CD4-positive, alpha-beta T cell treated with Interferon alpha-2 for 1 hour (primary cell): ENCODE data around the gene ARHGAP29.
"Not testable (repeated sequence)": the region's sequence is repeated elsewhere in the genome, so short reads cannot be mapped to it uniquely, and the experiment has no call there.

ENCODE experiments used
- DNase-seq, 2 donors: peaks; one replicate each; pipeline ENCODE4 v3.0.0-alpha.2; 2020 to 2022

Gene ARHGAP29

DNA sequence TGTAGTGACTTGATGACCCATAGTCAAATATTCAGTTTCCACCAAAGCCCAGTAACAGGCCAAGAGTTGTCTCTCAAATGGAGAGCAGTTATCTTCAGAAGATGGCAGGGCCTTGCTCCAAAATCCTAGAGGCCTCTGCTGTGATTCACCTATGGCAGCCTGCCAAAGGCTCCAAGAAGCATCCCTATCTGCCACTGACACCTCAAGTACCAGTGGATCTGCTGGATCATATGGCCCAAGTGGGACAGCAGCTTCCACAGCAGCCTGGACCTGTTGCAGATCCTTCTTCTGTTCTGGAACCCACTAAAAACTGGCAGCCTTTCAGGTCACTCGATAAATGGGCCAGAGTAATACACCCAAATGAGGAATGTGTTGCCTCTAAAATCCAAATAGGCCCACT is 73.3 kb downstream of the ARHGAP29 start:
- not testable (repeated sequence) for DNase-seq

DNA sequence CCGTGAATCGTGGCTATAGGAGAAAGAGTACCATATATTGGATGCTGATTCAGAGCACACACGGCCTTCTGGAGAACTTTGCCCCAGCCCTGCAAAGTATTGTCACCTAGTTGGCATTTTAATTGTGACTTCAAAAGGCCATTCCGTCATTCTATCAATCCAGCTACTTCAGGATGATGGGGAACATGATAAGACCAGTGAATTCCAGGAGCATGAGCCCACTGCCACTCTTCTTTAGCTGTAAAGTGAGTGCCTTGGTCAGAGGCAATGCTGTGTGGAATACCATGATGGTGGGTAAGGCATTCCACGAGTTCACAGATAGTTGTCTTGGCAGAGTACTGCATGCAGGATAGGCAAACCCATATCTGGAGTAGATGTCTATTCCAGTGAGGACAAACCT is 74.1 kb downstream of the ARHGAP29 start:
- not testable (repeated sequence) for DNase-seq

DNA sequence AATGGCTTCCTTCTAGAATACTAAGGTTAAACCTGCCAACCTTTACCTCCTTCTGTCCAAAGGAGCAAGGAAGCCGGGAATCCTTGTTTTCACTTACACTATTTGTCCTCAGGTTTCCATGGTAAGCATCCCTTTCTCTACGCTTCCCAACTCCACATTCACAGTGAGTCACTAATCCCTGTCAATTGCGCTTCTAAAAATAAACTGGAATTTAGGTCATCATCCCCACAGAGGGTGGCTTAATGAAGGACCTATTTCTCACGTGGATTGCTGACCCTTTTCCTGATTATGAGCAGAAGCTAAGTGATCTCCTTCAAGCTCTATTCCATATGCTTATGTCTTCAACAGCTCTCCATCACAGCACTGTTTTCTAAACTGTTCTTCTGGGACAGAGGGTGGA is 76.6 kb downstream of the ARHGAP29 start:
- no peak for DNase-seq

DNA sequence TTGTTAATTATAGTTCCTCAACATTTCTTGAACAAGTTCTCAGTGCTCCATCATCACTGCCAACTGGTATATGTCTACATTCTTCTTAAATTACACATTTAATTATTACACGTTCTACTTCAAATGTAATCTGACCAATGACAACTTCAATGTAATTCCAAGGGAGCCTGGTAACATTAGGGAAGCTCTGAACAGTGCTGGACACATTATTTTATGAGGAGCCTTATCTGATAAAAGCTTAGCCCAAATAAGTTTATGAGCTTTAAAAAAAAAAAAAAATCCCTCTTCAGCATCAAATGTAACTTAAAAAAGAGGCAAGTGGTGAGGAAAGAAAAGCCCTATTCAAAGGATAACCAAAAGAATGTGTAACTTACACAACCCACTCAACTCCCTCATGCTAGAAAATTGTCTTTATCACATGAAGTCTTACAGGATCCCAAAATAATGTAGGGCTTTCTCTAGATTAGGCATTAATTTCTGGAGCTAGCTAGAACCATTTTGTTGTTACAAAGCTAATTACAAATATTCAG is 81.2 kb downstream of the ARHGAP29 start:
- no peak for DNase-seq

DNA sequence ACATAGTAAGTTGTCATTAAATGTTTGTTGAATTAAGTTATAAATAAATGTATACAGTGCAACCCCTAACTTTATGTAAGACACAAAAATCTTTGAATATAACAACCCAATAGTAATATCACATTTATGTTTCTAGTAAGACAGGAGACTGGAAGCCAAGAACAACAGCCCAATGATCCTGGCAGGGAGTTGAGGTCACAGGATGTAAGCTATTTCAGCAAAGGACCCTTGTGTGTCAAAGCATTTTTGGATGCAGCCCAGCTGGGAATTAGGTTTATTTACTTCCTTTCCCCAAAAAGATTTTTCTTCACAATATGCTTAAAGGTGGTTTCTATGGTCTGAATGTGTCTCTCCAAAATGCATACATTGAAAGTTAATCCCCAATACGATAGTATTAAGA is 82.4 kb downstream of the ARHGAP29 start:
- no peak for DNase-seq

DNA sequence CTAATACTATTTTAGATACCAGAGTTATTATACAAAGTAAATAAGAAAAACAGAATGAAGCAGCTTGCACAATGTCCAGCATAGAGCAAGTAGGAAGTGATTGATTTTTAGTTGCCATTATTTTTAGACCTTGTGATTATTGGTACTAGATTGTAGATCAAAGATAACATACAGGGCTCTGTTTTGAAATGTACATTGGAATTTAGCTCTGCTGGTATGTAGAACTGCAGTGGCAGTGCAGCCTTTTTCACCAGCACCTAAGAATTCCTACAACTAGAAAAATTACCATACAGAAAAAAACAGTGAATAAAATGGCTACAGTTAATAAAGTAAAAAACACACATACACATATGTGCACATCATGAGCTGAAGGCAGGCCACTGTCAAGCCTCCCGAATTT is 84.3 kb downstream of the ARHGAP29 start:
- no peak for DNase-seq

DNA sequence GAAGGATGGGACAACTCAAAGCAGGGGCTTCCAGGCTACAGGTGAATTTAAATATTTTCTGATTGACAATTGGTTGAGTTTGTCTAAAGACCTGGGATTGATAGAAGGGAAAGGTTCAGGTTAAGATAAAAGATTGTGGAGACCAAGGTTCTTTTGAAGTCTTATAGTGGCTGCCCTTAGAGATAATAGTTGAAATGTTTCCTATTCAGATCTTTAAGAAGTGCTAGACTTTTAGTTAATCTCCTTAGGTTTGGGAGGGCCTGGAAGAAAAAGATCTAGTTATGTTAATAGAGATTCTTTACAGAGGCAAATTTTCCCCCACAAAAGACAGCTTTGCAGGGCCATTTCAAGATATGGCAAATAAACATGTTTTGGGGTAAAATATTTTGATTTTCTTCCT is 88.2 kb downstream of the ARHGAP29 start:
- not testable (repeated sequence) for DNase-seq

DNA sequence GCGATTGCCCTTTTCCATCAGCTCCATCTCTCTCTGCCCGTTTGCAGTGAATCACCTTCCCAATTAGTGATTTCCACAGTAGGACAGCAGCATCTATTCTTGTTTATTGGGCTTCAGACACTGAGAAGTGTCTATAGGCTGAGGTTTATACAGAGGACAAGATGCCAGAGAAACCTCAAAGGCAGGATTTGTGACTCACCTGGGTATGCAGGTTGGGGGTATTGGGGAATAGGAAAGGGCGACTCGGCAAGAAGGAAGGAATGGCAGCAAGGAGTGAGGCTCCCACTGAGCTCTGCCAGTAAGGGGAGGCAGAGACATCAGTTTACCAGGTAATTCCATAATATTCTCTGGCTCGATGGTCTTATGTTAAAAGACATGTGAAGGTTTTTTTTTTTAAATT is 91.1 kb downstream of the ARHGAP29 start:
- no peak for DNase-seq

DNA sequence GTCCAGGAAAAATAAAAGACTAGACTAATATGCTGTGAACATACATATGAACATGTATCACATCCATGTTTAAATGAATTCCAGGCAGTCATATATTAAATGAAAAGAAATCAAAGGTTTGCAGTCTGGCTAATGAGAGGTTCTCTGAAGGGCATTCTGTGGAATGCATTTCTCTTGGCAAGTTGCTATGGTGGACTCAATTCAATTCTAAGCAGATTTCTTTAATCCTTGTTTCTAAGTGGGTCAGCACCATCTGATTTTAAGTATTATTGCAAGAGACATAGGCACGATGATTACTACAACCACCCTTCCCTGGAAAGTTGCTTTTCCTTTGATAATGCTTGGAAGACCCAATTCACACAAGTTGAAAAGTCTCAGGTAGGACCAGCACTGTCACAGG is 92.5 kb downstream of the ARHGAP29 start:
- no peak for DNase-seq

DNA sequence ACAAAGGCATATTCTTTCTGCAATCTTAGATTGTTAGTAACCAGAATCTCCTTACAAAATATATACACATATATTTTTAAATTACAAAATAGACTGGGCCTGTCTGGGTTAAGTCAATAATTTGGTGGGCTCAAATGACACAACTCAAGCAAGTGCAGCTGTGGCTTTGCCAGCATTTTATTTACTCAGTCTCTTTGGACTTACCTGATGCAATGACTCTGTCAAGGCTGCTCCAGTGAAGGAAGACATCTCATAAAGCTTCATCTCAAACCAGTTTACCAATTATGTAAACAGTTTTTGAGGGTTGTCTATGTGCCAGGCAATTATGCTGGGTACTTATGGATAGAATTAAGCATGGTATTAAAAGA is 93.6 kb downstream of the ARHGAP29 start:
- DNase-seq = no peak

DNA sequence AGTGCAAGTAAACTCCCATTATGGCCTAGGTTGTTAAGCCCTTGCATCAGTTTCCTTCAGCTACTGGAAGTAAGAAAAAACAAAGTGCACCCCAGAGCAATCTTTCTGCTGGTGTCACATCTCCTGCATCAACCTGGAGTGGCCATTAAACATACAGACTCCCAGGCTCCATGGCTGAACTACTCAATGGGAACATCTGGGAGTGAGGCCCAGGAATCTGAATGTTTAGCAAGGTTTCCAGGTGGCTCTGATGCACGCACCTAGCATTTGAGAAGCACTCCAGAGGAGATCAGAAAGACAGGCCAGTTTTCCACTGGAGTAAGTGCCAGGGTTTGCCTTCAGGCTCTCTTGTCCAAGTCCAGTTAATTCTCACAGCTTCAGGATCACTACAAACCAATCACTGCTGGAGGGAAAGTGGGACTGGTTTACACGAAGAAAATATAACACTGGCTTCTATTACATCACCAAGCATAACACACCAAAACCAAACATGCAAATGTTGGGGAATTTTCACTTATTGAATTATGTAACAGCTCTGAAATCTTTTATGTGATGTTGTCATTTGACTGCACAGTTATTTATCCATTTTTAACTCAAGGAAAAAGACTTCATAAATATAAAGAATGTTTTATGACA is 94.1 kb downstream of the ARHGAP29 start:
- DNase-seq = no peak

DNA sequence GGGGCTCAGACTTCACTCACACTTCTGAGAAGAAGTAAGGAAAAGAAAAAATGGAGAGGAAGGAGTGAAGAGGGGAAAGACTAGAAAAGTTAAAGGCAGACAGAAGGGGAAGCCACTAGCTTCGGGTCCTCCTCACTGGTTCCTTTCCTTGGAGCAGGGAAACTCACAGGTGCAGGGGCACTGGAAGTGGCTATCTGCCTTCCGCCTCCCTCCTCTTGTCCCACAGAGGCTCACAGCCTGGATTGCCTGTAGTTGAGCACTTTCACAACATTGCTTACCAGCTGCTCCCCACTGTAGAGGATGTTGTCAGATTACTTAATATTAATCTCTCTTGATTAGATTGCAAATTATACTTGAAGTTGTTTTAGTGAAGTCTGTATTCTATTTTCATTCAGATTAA is 94.8 kb downstream of the ARHGAP29 start:
- DNase-seq = no peak

DNA sequence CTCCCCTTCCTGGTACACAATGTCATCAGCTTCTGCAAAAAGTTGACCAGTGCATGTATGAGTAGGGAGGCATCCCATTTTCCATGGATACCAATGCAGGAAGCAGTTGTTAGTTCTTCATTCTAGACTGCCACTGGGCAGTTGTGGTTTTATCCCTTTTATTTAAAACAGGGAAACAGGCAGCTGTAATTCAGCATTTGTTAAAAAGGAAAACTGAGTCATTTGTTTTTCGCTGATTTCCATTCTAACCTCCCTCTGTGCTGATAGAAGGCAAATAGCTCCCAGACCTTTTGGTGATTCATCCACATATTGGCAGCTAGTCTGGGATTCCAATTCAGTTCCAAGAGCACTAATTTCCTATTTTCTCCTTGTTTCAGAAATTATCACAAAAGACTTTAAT is 95.4 kb downstream of the ARHGAP29 start:
- no peak for DNase-seq

DNA sequence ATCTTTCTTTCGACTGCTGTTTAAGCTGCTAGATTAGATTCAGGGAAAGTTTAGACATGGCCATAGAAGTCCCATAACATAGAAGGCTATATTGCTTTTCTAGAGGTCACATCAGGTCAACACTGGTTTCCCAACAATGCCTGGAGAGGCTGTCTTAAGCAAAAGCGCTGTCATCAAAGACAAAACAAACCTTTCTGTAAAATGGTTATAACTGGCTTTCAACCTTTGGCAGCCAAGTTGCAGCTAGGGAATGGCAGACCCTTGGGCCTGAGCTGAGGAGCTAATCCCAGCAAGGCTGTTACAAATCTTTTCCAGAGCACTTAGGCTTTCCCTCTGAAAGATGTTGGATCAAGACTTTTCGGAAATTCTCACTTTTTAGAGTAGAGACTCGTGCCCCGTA is 105.3 kb downstream of the ARHGAP29 start:
- DNase-seq = no peak

DNA sequence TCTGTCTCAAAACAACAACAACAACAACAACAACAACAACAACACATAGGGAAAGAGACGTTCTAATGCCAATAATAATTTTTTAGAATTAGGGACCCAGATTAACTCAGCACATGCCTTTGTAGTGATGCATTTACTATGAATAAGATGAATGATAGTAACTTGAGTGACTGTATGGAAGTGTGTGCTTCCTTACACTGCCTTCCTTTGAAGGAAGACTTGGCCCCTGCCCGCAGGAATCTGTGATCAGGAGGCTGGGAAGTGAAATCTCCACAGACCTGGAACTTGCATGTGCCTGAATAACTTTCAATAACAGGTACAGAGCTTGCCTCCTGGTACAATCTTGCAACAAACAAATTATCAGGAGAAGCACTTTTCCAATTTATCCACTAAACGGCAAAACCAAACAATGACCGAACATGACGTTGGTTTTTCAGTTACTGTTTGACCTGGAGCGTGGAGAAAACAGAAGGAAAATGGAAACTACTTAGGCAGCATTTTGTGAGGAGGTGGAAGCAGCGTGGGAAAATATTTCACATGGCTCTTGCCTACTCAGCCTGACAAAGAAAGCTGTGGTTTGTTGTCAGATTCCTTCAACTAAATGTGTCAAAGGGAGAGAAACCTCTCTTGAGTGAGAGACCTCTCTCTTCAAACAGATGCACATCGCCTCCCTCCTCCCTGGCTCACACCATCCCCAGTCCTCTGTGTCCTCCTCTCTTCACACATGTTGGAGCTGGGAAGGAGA is 106.4 kb downstream of the ARHGAP29 start:
- DNase-seq = no peak

DNA sequence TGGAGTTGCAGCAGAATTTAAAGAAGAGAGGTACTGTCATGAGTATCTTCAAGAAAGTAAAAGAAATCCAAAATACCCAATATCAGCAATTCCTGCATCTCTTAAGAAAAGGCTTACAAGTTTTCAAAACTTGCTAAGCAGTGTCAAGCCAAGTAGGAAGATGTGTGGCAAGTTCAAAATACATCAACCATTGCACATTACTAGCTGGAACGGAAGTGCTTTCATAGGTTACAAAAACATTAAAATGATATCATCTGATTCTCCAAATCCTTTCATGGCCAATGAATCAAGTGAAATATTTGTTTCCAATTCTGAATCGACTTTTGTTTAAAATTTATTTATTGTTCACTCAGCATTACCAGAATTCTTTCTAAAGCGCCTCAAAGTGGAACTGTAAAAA is 110.7 kb downstream of the ARHGAP29 start:
- no peak for DNase-seq

DNA sequence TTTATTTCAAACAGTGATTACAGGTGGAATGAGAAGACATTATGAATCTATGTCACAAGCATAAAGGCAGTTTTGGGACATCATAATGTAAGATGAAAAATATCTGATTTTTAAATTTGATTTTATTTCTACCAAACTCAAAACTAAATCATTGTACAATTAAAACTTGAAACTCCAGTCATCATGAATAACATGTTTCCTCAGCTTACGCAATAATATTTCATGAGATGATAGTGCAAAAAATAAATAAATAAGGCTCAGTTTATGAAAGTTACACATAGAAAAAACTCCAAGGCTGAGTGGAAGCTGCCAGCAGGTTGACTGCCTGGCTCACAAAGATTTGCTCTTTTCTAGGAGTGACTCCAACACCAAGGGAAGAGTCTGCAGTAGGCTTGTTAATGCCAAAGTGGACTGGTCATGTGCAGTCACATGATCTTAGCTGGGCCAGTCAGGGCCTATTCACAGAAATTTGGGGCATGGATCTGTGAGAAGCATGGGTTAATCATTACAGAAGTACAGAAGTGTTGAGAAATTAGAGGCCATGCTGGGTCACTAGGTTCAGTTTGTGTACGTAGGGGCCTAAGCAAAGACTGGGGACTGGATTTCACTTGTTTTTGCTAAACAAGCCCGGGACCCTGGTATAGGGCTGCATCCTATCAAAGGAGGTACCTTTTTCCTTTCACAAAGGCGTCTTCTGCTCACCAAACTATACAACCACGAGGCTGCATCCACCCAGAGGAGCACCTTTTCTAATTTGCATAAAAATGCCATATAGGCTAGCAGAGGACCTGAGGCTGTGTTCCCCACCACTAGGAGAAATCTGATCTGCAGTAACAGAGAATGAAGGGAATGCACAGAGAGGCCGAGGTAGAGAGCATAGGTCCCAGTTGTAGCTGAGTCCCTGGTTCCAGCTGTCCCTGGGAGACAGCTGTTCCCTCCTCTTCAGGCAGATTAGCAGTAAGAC is 111.6 kb downstream of the ARHGAP29 start:
- DNase-seq = no peak

DNA sequence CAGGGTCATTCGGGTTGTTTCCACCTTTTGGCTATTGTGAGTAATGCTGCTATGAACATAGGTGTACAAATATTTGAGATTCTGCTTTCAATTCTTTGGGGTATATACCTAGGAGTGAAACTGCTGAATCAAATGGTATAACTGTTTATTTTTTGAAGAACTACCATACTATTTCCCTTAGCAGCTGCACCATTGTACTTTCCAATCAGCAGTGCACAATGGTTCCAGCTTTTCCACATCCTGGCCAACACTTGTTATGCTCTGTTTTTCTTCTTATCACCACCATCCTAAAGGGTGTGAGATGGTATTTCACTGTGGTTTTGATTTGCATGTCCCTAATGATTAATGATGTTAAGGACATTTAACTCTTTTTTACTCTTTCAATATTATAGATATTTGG is 112.8 kb downstream of the ARHGAP29 start:
- DNase-seq = no peak

DNA sequence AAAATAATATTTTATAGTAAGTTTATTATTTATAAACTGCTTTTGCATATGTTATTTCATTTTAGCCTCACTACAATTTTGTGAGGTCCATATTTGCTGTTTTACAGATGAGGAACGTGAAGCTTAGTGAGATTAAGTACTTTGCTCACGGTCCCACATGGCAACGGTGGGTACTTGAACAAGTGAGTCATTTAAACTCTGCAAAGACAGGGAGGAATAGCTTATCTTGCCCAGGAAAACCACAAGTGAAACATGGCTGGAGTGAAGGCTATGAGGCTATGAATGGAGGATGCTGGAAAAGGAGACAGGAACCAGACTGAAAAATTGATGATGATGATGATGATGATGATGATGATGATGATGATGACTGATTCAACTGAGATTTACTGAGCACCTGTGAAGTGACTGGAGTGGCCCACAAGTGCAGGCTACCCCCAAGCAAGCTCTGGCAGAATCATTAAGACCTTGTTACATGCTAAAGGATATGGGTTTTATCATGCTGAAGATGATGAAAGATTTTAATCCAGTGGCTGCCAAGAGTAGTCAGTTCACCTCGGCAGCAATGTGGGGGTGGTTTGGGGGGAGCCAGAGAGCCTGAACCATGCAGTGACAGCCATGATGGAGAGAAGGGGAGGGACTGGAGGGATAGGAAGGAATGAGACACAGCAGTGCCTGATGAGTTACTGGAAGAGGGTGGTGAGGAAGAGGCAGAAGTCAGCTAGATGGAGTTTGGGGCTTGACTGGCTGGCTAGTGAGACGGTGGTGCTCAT is 115.0 kb downstream of the ARHGAP29 start:
- no peak for DNase-seq
